Measurements from ENCODE around the gene APLNR.

Gene APLNR

GRCh38 chr11:57200917-57201316 lies 36.1 kb downstream of the APLNR start:
- Histone ChIP-seq H3K9ac (ENCODE audit: low read length) (no peak overlapping the region), H3K9me3 (ENCODE audit: insufficient read depth, low read length) (no peaks in the 10 kb centered on the region), H3K27ac (ENCODE audit: low read length) (no peak overlapping the region), H4K20me1 (ENCODE audit: insufficient read depth, low read length) (no peaks in the 10 kb centered on the region), H3K27me3 (ENCODE audit: low read depth, low read length) (peaks cover 58% of the 10 kb centered on the region), H3K79me2 (ENCODE audit: low read length) (no peaks in the 10 kb centered on the region), H3K4me1 (ENCODE audit: low read length) (no peaks in the 10 kb centered on the region), H2AFZ (ENCODE audit: low read depth, low read length) (no peak overlapping the region), H3K4me3 (ENCODE audit: low read length) (no peak overlapping the region), H3K36me3 (replicated peaks; ENCODE audit: low read depth, low read length) (no peaks in the 10 kb centered on the region), H3K4me2 (ENCODE audit: low read length) (no peak overlapping the region)
- no peak for TF ChIP-seq EZH2phosphoT487 (IDR thresholded peaks at IDR 0.05; ENCODE audit: low read depth)
- no peak for TF ChIP-seq CTCF (IDR thresholded peaks at IDR 0.05; ENCODE audit: low read depth, low read length)

- Histone ChIP-seq H3K4me3 (ENCODE audit: low read length) (no peak overlapping the region), H4K20me1 (ENCODE audit: insufficient read depth, low read length) (no peaks in the 10 kb centered on the region), H3K4me2 (ENCODE audit: low read length) (no peak overlapping the region), H2AFZ (ENCODE audit: low read depth, low read length) (no peak overlapping the region), H3K4me1 (ENCODE audit: low read length) (no peaks in the 10 kb centered on the region), H3K9me3 (ENCODE audit: insufficient read depth, low read length) (no peaks in the 10 kb centered on the region; the same call in 1 of the 2 replicates), H3K36me3 (replicated peaks; ENCODE audit: low read depth, low read length) (no peaks in the 10 kb centered on the region), H3K27me3 (ENCODE audit: low read depth, low read length) (peaks cover 52% of the 10 kb centered on the region), H3K79me2 (ENCODE audit: low read length) (no peaks in the 10 kb centered on the region), H3K27ac (ENCODE audit: low read length) (no peak overlapping the region), H3K9ac (ENCODE audit: low read length) (no peak overlapping the region)
- TF ChIP-seq CTCF (IDR thresholded peaks at IDR 0.05; ENCODE audit: low read depth, low read length) (no peak), EZH2phosphoT487 (IDR thresholded peaks at IDR 0.05; ENCODE audit: low read depth) (no peak)
Measured at GRCh38 chr11:57199330-57199729, 37.7 kb downstream of the APLNR start.

GRCh38 chr11:57197762-57198161 lies 39.3 kb downstream of the APLNR start:
- no peaks in the 10 kb centered on the region; the same call in 1 of the 2 replicates for H3K9me3 ChIP-seq (ENCODE audit: insufficient read depth, low read length)
- H4K20me1 ChIP-seq (ENCODE audit: insufficient read depth, low read length): no peaks in the 10 kb centered on the region
- no peak overlapping the region for H2AFZ ChIP-seq (ENCODE audit: low read depth, low read length)
- no peak overlapping the region for H3K4me3 ChIP-seq (ENCODE audit: low read length)
- no peaks in the 10 kb centered on the region for H3K79me2 ChIP-seq (ENCODE audit: low read length)
- H3K9ac ChIP-seq (ENCODE audit: low read length): no peak overlapping the region
- no peaks in the 10 kb centered on the region for H3K36me3 ChIP-seq (replicated peaks; ENCODE audit: low read depth, low read length)
- H3K4me2 ChIP-seq (ENCODE audit: low read length): no peak overlapping the region
- no peaks in the 10 kb centered on the region for H3K4me1 ChIP-seq (ENCODE audit: low read length)
- peaks cover 49% of the 10 kb centered on the region; the same call in 1 of the 2 replicates for H3K27me3 ChIP-seq (ENCODE audit: low read depth, low read length)
- TF ChIP-seq CTCF (IDR thresholded peaks at IDR 0.05; ENCODE audit: low read depth, low read length) (no peak), EZH2phosphoT487 (IDR thresholded peaks at IDR 0.05; ENCODE audit: low read depth) (no peak)
- no peak overlapping the region for H3K27ac ChIP-seq (ENCODE audit: low read length)

GRCh38 chr11:57196596-57196995 lies 40.5 kb downstream of the APLNR start:
- H3K4me3 ChIP-seq (ENCODE audit: low read length): no peak overlapping the region
- no peaks in the 10 kb centered on the region for H4K20me1 ChIP-seq (ENCODE audit: insufficient read depth, low read length)
- H3K27ac ChIP-seq (ENCODE audit: low read length): no peak overlapping the region
- H2AFZ ChIP-seq (ENCODE audit: low read depth, low read length): no peak overlapping the region
- H3K36me3 ChIP-seq (replicated peaks; ENCODE audit: low read depth, low read length): no peaks in the 10 kb centered on the region
- H3K79me2 ChIP-seq (ENCODE audit: low read length): no peaks in the 10 kb centered on the region
- no peak overlapping the region for H3K9ac ChIP-seq (ENCODE audit: low read length)
- H3K4me2 ChIP-seq (ENCODE audit: low read length): no peak overlapping the region
- TF ChIP-seq CTCF (IDR thresholded peaks at IDR 0.05; ENCODE audit: low read depth, low read length): no peak
- no peak for TF ChIP-seq EZH2phosphoT487 (IDR thresholded peaks at IDR 0.05; ENCODE audit: low read depth)
- H3K4me1 ChIP-seq (ENCODE audit: low read length): no peaks in the 10 kb centered on the region
- peaks cover 42% of the 10 kb centered on the region; the same call in 1 of the 2 replicates for H3K27me3 ChIP-seq (ENCODE audit: low read depth, low read length)
- no peaks in the 10 kb centered on the region; the same call in 1 of the 2 replicates for H3K9me3 ChIP-seq (ENCODE audit: insufficient read depth, low read length)

Data from OCI-LY3 (cell line).